OCI-LY3 (cell line): ENCODE data around the gene CIT.

ENCODE experiments used
- H2AFZ ChIP-seq: fragments of 200-600, 300-600 bp; shearing (Covaris generic); 2 replicates; pipeline ENCODE4 v1.6.0; 2014; ENCODE audit warnings: antibody characterized with exemption, low read depth, low read length
- H3K27ac ChIP-seq: fragments of 200-600, 300-600 bp; sonication (generic); 2 replicates; pipeline ENCODE4 v1.5.1; 2014; ENCODE audit warnings: mild to moderate bottlenecking, low read length, moderate library complexity, mixed read lengths
- H3K27me3 ChIP-seq: fragments of 200-600, 300-600 bp; sonication (generic); 2 replicates; pipeline ENCODE4 v1.6.1; 2014; ENCODE audit warnings: low read depth, low read length, mixed read lengths
- H3K36me3 ChIP-seq: fragments of 200-600, 300-600 bp; sonication (generic); replicated peaks from 2 replicates; pipeline ENCODE3; 2014; ENCODE audit warnings: low read depth, low read length, mixed read lengths
- H3K4me1 ChIP-seq: fragments of 300-600, 200-600 bp; sonication (generic); 2 replicates; pipeline ENCODE4 v1.6.1; 2014; ENCODE audit warnings: low read length, mixed read lengths
- H3K4me2 ChIP-seq: fragments of 200-600, 300-600 bp; sonication (generic); 2 replicates; pipeline ENCODE4 v1.6.1; 2014; ENCODE audit warnings: low read length, mixed read lengths
- H3K4me3 ChIP-seq: fragments of 300-600, 200-600 bp; sonication (generic); 2 replicates; pipeline ENCODE4 v1.5.1; 2014; ENCODE audit warnings: antibody characterized with exemption, mild to moderate bottlenecking, low read length, moderate library complexity
- H3K79me2 ChIP-seq: fragments of 300-600, 200-600 bp; shearing (Covaris generic); 2 replicates; pipeline ENCODE4 v1.6.1; 2014; ENCODE audit warnings: mild to moderate bottlenecking, low read length, mixed read lengths
- H3K9ac ChIP-seq: fragments of 300-600, 200-600 bp; shearing (Covaris generic); 2 replicates; pipeline ENCODE4 v1.6.0; 2014; ENCODE audit warnings: mild to moderate bottlenecking, low read length, moderate library complexity
- H3K9me3 ChIP-seq: fragments of 200-600, 300-600 bp; shearing (Covaris generic); 2 replicates; pipeline ENCODE4 v1.6.1; 2014; ENCODE audit warnings: low read length, mixed read lengths; ENCODE audit not compliant: insufficient read depth
- H4K20me1 ChIP-seq: fragments of 200-600, 300-600 bp; sonication (generic); 2 replicates; pipeline ENCODE4 v1.6.1; 2016; ENCODE audit warnings: low read length, mixed read lengths; ENCODE audit not compliant: insufficient read depth
- CTCF ChIP-seq: fragments of 200-600, 300-600 bp; sonication (generic); IDR thresholded peaks from 2 replicates; pipeline ENCODE4 v1.5.1; 2014; ENCODE audit warnings: antibody characterized with exemption, low read length, low read depth
- EZH2phosphoT487 ChIP-seq: fragments of 200-600 bp; shearing (Covaris generic); IDR thresholded peaks from 2 replicates; pipeline ENCODE4 v1.6.1; 2018; ENCODE audit warnings: antibody characterized with exemption, mixed run types, low read depth

CIT gene

GRCh38 chr12:119841433-119842210 is 35.5 kb downstream of the CIT start:
- H3K4me2 ChIP-seq: no peak overlapping the region
- TF ChIP-seq CTCF: no peak
- no peak for TF ChIP-seq EZH2phosphoT487
- H3K4me3 ChIP-seq: no peak overlapping the region
- peaks cover 17% of the 10 kb centered on the region; the same call in 1 of the 2 replicates for H3K4me1 ChIP-seq
- no peak overlapping the region for H3K9ac ChIP-seq
- peaks cover 33% of the 10 kb centered on the region for H3K36me3 ChIP-seq
- no peaks in the 10 kb centered on the region for H4K20me1 ChIP-seq
- H3K27ac ChIP-seq: no peak overlapping the region
- H3K9me3 ChIP-seq: no peaks in the 10 kb centered on the region
- H3K27me3 ChIP-seq: no peaks in the 10 kb centered on the region
- H3K79me2 ChIP-seq: no peaks in the 10 kb centered on the region
- no peak overlapping the region for H2AFZ ChIP-seq

- Histone ChIP-seq H3K4me2 (peak overlapping the region; percentile 10; the same call in 1 of the 2 replicates), H2AFZ (no peak overlapping the region), H3K4me3 (no peak overlapping the region), H4K20me1 (no peaks in the 10 kb centered on the region), H3K4me1 (peaks cover 18% of the 10 kb centered on the region; the same call in 1 of the 2 replicates), H3K9me3 (no peaks in the 10 kb centered on the region), H3K27me3 (no peaks in the 10 kb centered on the region), H3K27ac (no peak overlapping the region), H3K36me3 (peaks cover 27% of the 10 kb centered on the region), H3K9ac (no peak overlapping the region), H3K79me2 (no peaks in the 10 kb centered on the region)
- TF ChIP-seq CTCF (no peak), EZH2phosphoT487 (no peak)
Observed at GRCh38 chr12:119840582-119840981, 36.5 kb downstream of the CIT start.

GRCh38 chr12:119840168-119840567 is 37.0 kb downstream of the CIT start:
- no peak for TF ChIP-seq CTCF
- no peak for TF ChIP-seq EZH2phosphoT487
- H3K79me2 ChIP-seq: no peaks in the 10 kb centered on the region
- H3K27me3 ChIP-seq: no peaks in the 10 kb centered on the region
- H3K36me3 ChIP-seq: peaks cover 27% of the 10 kb centered on the region
- no peak overlapping the region for H3K27ac ChIP-seq
- H2AFZ ChIP-seq: no peak overlapping the region
- no peak overlapping the region for H3K9ac ChIP-seq
- H3K4me2 ChIP-seq: peak overlapping the region; percentile 10; the same call in 1 of the 2 replicates
- no peaks in the 10 kb centered on the region for H3K9me3 ChIP-seq
- H4K20me1 ChIP-seq: no peaks in the 10 kb centered on the region
- H3K4me3 ChIP-seq: no peak overlapping the region
- peaks cover 18% of the 10 kb centered on the region; the same call in 1 of the 2 replicates for H3K4me1 ChIP-seq

DNA sequence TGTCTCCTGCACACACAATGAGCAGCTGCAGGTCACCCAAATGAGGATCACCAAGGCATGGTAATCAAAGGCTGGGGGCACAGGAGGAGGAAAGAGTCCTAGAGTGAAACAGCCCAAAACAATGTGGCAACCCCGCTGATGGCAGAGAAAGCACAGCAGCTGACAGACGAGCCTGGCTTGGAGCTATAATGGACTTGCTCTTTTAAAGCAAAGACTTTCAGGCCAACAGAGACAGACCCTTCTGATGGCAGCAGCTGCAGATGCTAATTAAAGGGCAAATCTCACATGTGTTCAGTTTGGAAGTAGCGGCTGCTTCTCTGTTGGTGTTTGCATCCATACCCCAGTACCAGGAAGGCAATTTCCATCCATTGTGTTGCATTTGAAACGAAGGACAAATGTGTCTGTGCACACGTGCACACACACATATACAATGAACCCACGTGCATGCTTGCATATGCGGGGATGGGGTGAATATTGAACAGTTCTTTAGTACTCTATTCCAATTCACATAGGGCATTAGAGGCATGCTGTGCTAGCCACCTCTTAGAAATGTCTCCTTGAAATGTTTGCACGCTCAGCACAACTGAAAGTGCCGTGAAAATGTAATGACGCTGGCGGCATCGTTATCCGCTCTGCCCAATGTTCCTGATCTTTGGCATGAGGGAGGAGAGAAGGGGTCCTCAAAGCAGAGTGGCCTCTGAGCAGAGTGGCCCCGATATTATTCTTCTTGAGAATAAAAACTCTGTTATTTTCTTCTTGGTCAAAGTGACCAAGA is 38.1 kb downstream of the CIT start:
- Histone ChIP-seq H2AFZ (no peak overlapping the region), H3K27me3 (no peaks in the 10 kb centered on the region), H3K4me1 (peaks cover 18% of the 10 kb centered on the region; the same call in 1 of the 2 replicates), H3K79me2 (no peaks in the 10 kb centered on the region), H4K20me1 (no peaks in the 10 kb centered on the region), H3K36me3 (peaks cover 27% of the 10 kb centered on the region), H3K9me3 (no peaks in the 10 kb centered on the region), H3K9ac (no peak overlapping the region), H3K4me3 (no peak overlapping the region), H3K27ac (no peak overlapping the region), H3K4me2 (no peak overlapping the region)
- no peak for TF ChIP-seq CTCF
- no peak for TF ChIP-seq EZH2phosphoT487
